Common myeloid progenitor, CD34-positive (primary cell): ENCODE results near the gene LARP1.
"Not testable (repeated sequence)": the region's sequence is repeated elsewhere in the genome, so short reads cannot be mapped to it uniquely, and the experiment has no call there.

Source experiments
- CTCF ChIA-PET: fragments of 350-600 bp; sonication (Branson Sonifier 250); formaldehyde crosslinking; loops from one replicate; lab custom pipeline; 2021; ENCODE audit warnings: antibody characterized with exemption; lab: Charles Lee
- POLR2A ChIA-PET: fragments of 350-600 bp; sonication (Branson Sonifier 250); formaldehyde crosslinking; loops from one replicate; lab custom pipeline; 2021; ENCODE audit warnings: antibody characterized with exemption; lab: Charles Lee
- DNase-seq, 3 donors: peaks; one replicate each; pipeline versions ENCODE4 v3.0.0 to v3.0.0-alpha.2; 2013
- H3K27ac ChIP-seq, 2 experiments: 1 replicate in 1 of 2; 2 replicates in 1 of 2; pipeline ENCODE4 v1.7.0; 2013; ENCODE audit warnings: inconsistent platforms in 2 of 2, low read length in 2 of 2, mild to moderate bottlenecking in 2 of 2, low read depth in 1 of 2, moderate library complexity in 1 of 2; ENCODE audit not compliant: severe bottlenecking in 2 of 2, insufficient read depth in 1 of 2, poor library complexity in 1 of 2
- H3K27me3 ChIP-seq, 5 experiments: replicated peaks in 2 of 5; 1 replicate in 3 of 5; 2 replicates in 2 of 5; pipeline versions ENCODE4 v1.6.1 to v1.7.0; 2013; ENCODE audit warnings: low read length in 4 of 5, mild to moderate bottlenecking in 2 of 5, moderate library complexity in 2 of 5, inconsistent platforms in 1 of 5; ENCODE audit not compliant: insufficient read depth in 5 of 5, control insufficient read depth in 4 of 5
- H3K36me3 ChIP-seq, 4 experiments: 1 replicate in 2 of 4; 2 replicates in 2 of 4; pipeline versions ENCODE4 v1.6.1 to v1.7.0; 2013; ENCODE audit warnings: low read length in 3 of 4, control low read depth in 1 of 4, mild to moderate bottlenecking in 1 of 4; ENCODE audit not compliant: control insufficient read depth in 4 of 4, insufficient read depth in 4 of 4
- H3K4me1 ChIP-seq, 4 experiments: 1 replicate in 3 of 4; 2 replicates in 1 of 4; pipeline versions ENCODE4 v1.6.1 to v1.7.1; 2013; ENCODE audit warnings: low read length in 3 of 4, mild to moderate bottlenecking in 3 of 4, control low read depth in 1 of 4, inconsistent platforms in 1 of 4, moderate library complexity in 1 of 4; ENCODE audit not compliant: control insufficient read depth in 4 of 4, insufficient read depth in 4 of 4; ENCODE audit errors: control extremely low read depth in 1 of 4
- H3K4me3 ChIP-seq, 7 experiments: 1 replicate in 4 of 7; 2 replicates in 3 of 7; pipeline versions ENCODE4 v1.5.1 to v1.7.0; 2013; ENCODE audit warnings: mild to moderate bottlenecking in 7 of 7, low read length in 6 of 7, moderate library complexity in 6 of 7, inconsistent platforms in 2 of 7, low read depth in 2 of 7, control low read depth in 1 of 7; ENCODE audit not compliant: insufficient read depth in 4 of 7, control insufficient read depth in 1 of 7; ENCODE audit errors: extremely low read depth in 1 of 7
- H3K9me3 ChIP-seq, 5 experiments: 1 replicate in 4 of 5; 2 replicates in 1 of 5; pipeline versions ENCODE4 v1.6.1 to v1.7.1; 2013; ENCODE audit warnings: low read length in 4 of 5, mild to moderate bottlenecking in 2 of 5, inconsistent platforms in 1 of 5, low read depth in 1 of 5, moderate library complexity in 1 of 5; ENCODE audit not compliant: control insufficient read depth in 4 of 5, insufficient read depth in 2 of 5; ENCODE audit errors: control extremely low read depth in 1 of 5
- WGBS: methylation state at CpG from one replicate; pipeline ENCODE4 v1.1.5; 2013; ENCODE audit not compliant: insufficient coverage; 5-methylcytosine and 5-hydroxymethylcytosine counted together

The LARP1 gene

DNA sequence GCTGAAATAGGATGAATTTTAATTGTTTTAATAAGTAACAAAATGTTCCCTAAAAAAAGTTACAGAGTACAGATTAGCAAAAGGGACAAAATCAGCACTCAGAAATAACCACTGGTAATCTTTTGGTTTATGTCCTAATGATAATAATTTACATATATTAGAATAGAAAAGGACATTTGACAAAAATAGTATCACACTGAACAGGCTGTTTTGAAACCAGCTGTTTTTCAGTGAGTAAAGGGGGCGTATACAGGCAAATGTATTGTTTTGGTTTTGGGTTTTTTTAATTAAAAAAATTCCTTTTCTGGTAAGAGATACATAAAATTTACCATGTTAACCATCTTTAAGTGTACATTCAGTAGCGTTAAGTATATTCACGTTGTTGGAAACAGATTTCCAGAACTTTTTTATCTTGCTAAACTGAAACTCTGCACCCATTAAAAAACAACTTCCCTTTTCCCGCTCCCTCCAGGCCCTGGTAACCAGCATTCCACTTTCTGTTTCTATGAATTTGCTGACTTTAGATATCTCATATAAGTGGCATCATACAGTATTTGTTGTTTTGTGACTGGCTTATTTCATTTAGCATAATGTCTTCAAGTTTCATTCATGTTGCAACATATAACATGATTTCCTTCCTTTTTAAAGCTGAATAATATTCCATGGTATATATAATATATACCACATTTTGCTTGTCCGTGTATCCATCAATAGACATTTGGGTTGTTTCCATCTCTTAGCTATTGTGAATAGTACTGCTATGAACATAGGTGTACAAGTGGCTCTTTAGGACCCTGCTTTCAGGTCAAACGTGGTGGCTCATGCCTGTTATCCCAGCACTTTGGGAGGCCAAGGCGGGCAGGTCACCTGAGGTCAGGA is 20.6 kb upstream of the LARP1 start:
- peaks cover 0 to 2% (median 0%) of the 10 kb centered on the region in 5 experiments for H3K9me3 ChIP-seq
- no peaks in the 10 kb centered on the region for H3K36me3 ChIP-seq
- no CpG with 5 or more reads among the region's 7 CpGs for WGBS
- DNase-seq = no peak
- no peaks in the 10 kb centered on the region for H3K4me1 ChIP-seq
- no peak overlapping the region for H3K27ac ChIP-seq
- no peaks in the 10 kb centered on the region for H3K27me3 ChIP-seq
- POLR2A ChIA-PET = no interaction called here
- H3K4me3 ChIP-seq = no peak overlapping the region
- CTCF ChIA-PET = interaction anchor here (0.7 kb wide), 1 partner anchor 9 kb away, joined by 3 read pairs; no protein-coding TSS in a partner anchor

DNA sequence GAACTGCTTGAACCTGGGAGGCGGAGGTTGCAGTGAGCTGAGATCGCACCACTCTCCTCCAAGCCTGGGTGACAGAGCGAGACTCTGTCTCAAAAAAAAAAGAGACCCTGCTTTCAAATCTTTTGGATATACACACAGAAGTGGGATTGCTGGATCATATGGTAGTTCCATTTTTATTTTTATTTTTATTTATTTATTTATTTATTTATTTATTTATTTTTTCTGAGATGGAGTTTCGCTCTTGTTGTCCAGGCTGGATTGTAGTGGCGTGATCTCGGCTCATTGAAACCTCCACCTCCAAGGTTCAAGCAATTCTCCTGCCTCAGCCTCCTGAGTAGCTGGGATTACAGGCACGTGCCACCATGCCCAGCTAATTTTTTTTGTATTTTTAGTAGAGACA is 19.8 kb upstream of the LARP1 start:
- 100% methylated on average over 3 of the region's 7 CpGs for WGBS
- not testable (repeated sequence) for H3K9me3 ChIP-seq, H3K27me3 ChIP-seq, H3K4me1 ChIP-seq, DNase-seq, H3K4me3 ChIP-seq, H3K27ac ChIP-seq, H3K36me3 ChIP-seq
- ChIA-PET POLR2A (interaction anchor here (0.6 kb wide), 1 partner anchor 115 kb away, joined by 4 read pairs; the partner anchor contains the start of gene FAXDC2), CTCF (interaction anchor here (0.7 kb wide), 1 partner anchor 10 kb away, joined by 3 read pairs; no protein-coding TSS in a partner anchor)

DNA sequence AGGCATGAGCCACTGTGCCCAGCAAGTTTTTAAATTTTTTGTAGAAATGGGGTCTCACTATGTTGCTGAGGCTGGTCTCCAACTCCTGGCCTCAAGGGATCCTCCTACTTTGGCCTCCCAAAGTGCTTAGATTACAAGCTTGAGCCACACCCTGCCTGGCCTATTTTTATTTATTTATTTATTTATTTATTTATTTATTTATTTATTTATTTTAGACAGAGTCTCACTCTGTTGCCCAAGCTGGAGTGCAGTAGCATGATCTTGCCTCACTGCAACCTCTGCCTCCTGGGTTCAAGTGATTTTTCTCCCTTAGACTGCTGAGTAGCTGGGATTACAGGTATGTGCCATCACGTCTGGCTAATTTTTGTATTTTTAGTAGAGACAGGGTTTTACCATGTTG is 18.8 kb upstream of the LARP1 start:
- CTCF ChIA-PET = not testable (repeated sequence)

DNA sequence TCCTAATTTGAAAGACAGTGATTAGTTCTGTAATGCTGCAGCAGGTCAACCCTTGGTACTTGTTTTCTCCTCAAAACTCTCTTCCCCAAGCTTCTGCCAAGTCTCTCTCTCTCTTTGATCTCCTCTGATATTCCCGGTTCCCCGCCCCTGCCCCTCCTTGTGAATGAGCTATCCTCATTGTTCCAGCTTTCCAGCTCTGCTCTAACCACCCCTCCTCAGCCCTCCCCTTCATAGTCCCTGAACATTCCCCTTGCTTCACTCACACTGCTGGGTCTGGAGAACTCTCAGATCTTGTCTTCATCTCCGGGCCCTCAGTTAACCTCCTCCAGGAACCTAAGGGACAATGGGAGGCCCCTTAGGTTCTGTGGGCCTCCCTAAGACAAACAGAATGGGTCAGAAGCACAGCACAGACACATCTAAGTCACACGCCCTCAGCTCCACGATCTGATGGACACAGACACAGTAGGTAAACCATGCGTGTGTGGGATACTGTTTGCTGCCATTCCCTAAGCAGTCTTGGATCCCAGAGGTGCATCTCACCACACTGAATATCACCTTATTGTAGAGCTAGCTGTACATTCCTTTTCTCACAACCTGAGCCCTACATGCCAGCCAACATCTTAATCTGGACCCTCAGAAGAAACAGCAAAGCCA is 17.4 kb upstream of the LARP1 start:
- H3K27me3 ChIP-seq = no peaks in the 10 kb centered on the region
- no peaks in the 10 kb centered on the region for H3K36me3 ChIP-seq
- no peaks in the 10 kb centered on the region for H3K4me1 ChIP-seq
- DNase-seq = no peak
- H3K27ac ChIP-seq = no peak overlapping the region
- H3K9me3 ChIP-seq = no peaks in the 10 kb centered on the region
- H3K4me3 ChIP-seq = no peak overlapping the region
- ChIA-PET POLR2A (no interaction called here), CTCF (no interaction called here)
- 90% methylated on average over 6 of the region's 6 CpGs for WGBS

More for the DNA sequence above, 18.8 kb upstream of the LARP1 start:
- no CpG with 5 or more reads among the region's 1 CpG for WGBS
- DNase-seq, H3K4me1 ChIP-seq, H3K4me3 ChIP-seq, H3K27ac ChIP-seq, H3K36me3 ChIP-seq, H3K27me3 ChIP-seq, POLR2A ChIA-PET, H3K9me3 ChIP-seq: not testable (repeated sequence)

DNA sequence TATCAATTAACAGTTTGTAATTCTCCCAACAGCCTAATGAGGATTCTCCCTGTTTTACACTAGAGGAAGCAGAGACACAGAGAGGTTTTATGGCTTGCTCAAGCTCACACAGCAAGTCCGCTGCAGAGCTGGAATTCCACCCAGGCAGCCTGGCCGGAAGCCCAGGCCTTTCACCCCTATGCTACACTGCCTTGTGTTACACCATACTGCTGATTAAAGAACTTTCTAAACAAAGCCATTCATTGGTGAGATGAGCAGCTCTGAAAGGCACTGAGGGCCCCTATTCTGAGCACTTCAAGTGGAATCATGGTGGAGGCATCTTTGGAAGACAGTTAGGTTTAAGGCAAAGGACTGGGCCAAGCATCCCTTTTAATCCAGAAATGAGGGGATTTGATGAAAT is 14.7 kb upstream of the LARP1 start:
- Histone ChIP-seq H3K27ac (no peak overlapping the region), H3K36me3 (no peaks in the 10 kb centered on the region), H3K4me1 (no peaks in the 10 kb centered on the region), H3K27me3 (no peaks in the 10 kb centered on the region), H3K4me3 (no peak overlapping the region), H3K9me3 (no peaks in the 10 kb centered on the region)
- CTCF ChIA-PET = interaction anchor here (1.0 kb wide), 1 partner anchor 48 kb away, joined by 3 read pairs; no protein-coding TSS in a partner anchor
- WGBS = 92% methylated on average over 2 of the region's 2 CpGs
- no peak for DNase-seq
- POLR2A ChIA-PET = interaction anchor here (0.7 kb wide), 1 partner anchor 735 kb away, joined by 3 read pairs; no protein-coding TSS in a partner anchor

DNA sequence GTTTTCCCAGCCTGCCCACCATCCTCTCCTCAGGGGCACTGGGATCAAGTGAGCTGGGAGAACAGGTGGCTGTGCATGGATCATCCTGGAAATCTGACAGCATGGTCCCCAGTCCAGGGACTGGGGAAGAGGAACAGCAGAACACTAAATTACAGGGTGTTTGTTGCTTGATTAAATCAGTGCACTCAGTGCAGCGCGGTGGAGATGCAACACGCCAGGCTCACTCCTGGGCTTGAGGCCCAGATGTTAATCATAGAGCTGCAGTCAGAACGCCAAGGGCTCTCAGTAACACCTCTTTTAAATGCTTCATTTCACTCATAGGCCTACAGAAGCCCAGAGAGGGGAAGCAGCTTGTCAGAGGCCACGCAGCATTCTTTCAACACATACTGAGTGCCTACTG is 14.2 kb upstream of the LARP1 start:
- Histone ChIP-seq H3K4me3 (no peak overlapping the region), H3K4me1 (no peaks in the 10 kb centered on the region), H3K36me3 (no peaks in the 10 kb centered on the region), H3K9me3 (no peaks in the 10 kb centered on the region), H3K27me3 (no peaks in the 10 kb centered on the region), H3K27ac (no peak overlapping the region)
- 89% methylated on average over 3 of the region's 5 CpGs for WGBS
- DNase-seq = no peak
- ChIA-PET POLR2A (no interaction called here), CTCF (interaction anchor here (1.0 kb wide), 1 partner anchor 48 kb away, joined by 3 read pairs; no protein-coding TSS in a partner anchor)

DNA sequence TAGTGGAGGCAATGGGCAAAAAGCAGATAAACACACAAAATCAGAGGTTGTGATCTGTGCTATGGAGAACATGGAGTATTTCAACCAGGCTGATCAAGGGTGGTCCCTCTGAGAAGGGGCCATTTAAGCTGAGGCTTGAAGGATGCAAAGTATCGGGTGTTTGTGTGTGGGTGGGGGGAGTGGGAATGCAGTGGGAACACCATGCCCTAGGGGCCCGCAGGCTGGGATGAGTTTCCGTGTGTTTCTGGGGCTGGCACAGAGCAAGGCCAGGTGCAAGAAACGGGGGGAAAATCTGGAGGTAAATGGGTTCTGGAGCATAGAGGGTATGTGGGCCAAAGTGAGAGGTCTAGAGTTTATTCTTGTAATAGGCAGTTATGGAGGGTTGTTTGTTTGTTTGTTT is 13.8 kb upstream of the LARP1 start:
- ChIA-PET POLR2A (no interaction called here), CTCF (interaction anchor here (0.7 to 1.0 kb wide), 2 partner anchors 47 to 49 kb away, joined by 3 read pairs; no protein-coding TSS in a partner anchor)
- no peak for DNase-seq
- Histone ChIP-seq H3K9me3 (no peaks in the 10 kb centered on the region), H3K27ac (no peak overlapping the region), H3K4me3 (no peak overlapping the region), H3K4me1 (no peaks in the 10 kb centered on the region), H3K27me3 (no peaks in the 10 kb centered on the region), H3K36me3 (no peaks in the 10 kb centered on the region)
- 100% methylated on average over 4 of the region's 4 CpGs for WGBS
